Cardiac septum (tissue), 1 donor: ENCODE results near the gene ABITRAM. TPM values are rescaled to one million over a fixed set of nuclear protein-coding genes. Genes with fewer than 3 reads are reported as not detected.
"Not testable (repeated sequence)": the region's sequence is repeated elsewhere in the genome, so short reads cannot be mapped to it uniquely, and the experiment has no call there.

Source experiments
- DNase-seq: peaks from one replicate; pipeline ENCODE4 v3.0.0-alpha.2; 2020; ENCODE audit warnings: low spot score
- intact Hi-C: fragments of 100-400 bp; cut with DNase I; formaldehyde crosslinking; loops from one replicate; pipeline ENCODE4 v1.14.0; 2022
- long read RNA-seq: library from polyadenylated mRNA; unstranded; transcript quantifications from one replicate; pipeline ENCODE4 v2.0.0, GENCODE V29; 2021
- total RNA-seq: library from RNA; stranded (reverse); fragmentation: NEBNext Ultra II Directional; extraction: Animal tissue kit (Norgen Biotek cat#: 25700); gene quantifications from one replicate; pipeline ENCODE4 v1.2.1, GENCODE V29; 2021
- donor health status: DM: no; HTN: no; CAD: no.

ABITRAM gene
- 11.1 TPM for total RNA-seq
- long read RNA-seq, transcript FAM206A-201 (6 exons, 2,134 nt), result major isoform, 11 of 20 reads
- long read RNA-seq, partial matches to known transcripts, result 1 of 20 reads
- long read RNA-seq, other reads (novel, unspliced or antisense), result 7 of 20 reads

GRCh38 chr9:108934323-108934893 lies at the start of gene ABITRAM:
Gene ABITRAM, plus strand, starts transcription at chr9:108934400. Its CDS starts 87 bp downstream, at chr9:108934487.
- intact Hi-C loops, result loop anchor here (5.0 kb wide), 1 partner anchor 78 kb away; the partner anchor contains the start of gene CTNNAL1
- DNase-seq, result peak; percentile 84

GRCh38 chr9:108884701-108885100 lies 49.5 kb upstream of the ABITRAM start:
- intact Hi-C loops, result no loop called here
- no peak for DNase-seq

DNA sequence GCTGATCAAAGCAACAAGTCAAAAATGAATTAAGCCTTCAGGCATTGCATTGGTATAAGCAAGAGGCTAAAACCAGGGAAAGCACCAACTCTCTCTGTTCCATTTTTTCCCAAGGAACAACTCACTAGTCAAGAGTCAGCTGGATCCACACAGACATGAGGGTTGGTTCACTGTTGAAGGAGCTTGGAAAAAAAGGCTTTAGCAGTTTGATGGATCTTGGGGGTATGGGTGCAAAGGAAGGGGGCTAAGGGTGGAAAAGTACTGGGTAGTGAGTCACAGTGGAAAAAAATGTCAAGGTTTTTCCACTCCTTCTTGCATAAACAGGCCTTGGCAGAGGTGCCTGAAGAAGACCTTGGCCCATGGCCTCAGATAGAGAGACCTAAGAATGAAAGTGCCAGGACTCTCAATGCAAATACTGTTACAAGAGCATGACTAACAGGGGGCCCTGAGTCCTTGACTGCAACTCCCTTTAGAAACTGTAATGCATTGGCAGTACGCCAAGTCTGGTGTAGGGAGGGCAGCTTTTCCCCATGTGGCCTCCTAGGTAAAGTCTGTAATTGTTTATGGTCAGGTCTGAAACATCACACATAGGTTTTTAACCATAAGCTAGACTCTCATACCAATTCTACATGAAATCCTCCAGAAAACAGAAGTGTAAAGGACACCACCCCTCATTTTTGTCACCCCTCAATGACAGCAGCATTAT lies 48.4 kb upstream of the ABITRAM start:
- intact Hi-C loops, result no loop called here
- no peak for DNase-seq

DNA sequence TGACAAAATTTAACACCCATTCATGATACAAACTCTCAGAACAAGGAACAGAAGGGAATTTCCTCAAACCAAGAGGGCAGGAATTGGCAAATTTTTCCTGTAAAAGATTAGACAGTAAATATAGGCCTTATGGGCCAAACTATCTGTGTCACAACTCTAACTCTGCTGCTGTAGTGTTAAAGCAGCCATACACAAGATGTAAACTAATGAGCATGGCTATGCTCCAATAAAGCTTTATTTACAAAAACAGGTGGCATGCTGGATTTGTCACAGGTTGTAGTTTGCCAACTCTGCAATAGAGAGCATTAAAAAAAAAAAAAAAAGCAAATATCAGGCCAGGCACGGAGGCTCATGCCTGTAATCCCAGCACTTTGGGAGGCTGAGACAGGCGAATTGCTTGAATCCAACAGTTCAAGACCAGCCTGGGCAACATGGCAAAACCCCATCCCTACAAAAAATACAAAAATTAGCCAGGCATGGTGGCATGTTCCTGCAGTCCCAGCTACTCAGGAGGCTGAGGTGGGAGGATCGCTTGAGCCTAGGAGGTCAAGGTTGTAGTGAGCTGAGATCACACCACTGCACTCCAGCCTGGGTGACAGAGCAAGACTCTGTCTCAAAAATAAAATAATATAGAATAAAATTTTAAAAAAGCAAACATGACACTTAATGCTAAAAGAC lies 47.5 kb upstream of the ABITRAM start:
- DNase-seq, intact Hi-C loops: not testable (repeated sequence)

- intact Hi-C loops, result no loop called here
- DNase-seq, result no peak
Measured at GRCh38 chr9:108889649-108890067, 44.5 kb upstream of the ABITRAM start.

GRCh38 chr9:108894225-108894997 lies 39.8 kb upstream of the ABITRAM start:
- intact Hi-C loops, result no loop called here
- no peak for DNase-seq

- DNase-seq, result no peak
- intact Hi-C loops, result no loop called here
Measured at GRCh38 chr9:108897324-108898096, 36.7 kb upstream of the ABITRAM start.

- DNase-seq, intact Hi-C loops: not testable (repeated sequence)
Measured at GRCh38 chr9:108899023-108899695, 35.0 kb upstream of the ABITRAM start.

DNA sequence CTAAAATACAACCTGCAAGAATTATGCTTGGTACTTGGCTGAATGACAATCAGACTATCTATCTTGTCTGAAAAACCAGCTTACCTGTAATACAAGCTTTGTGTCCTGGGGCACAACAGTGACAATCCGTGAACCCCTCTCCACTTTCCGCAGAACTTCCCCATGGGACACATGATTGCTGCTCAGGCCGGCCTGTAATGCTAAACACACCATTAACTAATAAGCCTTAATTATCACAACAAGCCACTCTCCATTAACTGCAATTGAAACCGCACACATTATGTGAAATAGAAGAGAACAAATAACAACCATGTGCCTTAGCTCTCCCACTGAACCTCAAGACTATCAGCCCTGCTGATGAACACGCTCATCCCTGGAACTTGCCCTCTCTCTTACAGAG lies 34.0 kb upstream of the ABITRAM start:
- intact Hi-C loops, result no loop called here
- no peak for DNase-seq

DNA sequence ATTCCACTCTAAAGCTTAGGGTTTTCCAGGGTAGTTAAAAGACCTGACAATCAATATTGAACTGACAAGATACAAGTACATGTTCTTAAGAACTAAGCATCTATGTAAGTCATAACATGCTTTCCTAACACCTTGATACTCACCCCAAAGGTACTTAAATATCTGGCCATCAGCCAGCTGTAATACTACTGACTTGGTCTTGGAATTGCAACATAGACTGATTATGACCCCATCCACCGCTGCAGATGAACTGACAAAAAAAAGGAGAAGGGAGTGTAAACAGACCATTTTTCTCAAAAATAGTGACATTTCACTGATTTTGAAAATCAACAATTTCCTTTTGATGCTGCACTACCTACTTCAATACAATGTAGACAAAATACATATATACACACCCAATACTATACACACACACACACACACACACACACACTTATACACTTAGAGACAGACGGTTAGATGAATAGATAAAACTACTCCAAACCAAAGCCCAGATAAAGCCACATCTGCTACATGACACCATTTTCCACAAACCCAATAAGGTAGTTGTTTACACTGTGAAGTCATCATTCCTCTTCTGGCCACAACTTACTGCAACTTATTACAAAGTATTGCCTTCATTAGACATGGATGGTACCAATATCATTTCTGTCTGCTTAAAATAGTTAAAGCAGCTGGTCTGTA lies 30.6 kb upstream of the ABITRAM start:
- intact Hi-C loops, result no loop called here
- no peak for DNase-seq

DNA sequence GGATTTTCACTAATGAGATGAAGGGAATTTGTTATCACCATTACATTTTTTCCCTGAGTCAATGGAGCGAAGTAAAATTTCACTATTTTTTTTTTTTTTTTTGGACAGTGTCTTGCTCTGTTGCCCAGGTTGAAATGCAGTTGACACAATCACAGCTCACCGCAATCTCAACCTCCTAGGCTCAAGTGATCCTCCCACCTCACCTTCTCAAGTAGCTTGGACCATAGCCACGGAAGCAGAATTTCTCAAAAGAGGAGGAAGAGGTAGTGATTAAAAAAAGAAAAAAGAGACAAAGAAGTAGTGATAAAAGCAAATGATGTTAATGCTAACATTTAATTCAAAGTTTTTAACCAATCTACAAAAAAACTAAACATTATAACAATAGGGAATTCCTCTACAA lies 30.0 kb upstream of the ABITRAM start:
- no peak for DNase-seq
- intact Hi-C loops, result no loop called here

- no peak for DNase-seq
- intact Hi-C loops, result no loop called here
Measured at GRCh38 chr9:108905494-108905893, 28.7 kb upstream of the ABITRAM start.

DNA sequence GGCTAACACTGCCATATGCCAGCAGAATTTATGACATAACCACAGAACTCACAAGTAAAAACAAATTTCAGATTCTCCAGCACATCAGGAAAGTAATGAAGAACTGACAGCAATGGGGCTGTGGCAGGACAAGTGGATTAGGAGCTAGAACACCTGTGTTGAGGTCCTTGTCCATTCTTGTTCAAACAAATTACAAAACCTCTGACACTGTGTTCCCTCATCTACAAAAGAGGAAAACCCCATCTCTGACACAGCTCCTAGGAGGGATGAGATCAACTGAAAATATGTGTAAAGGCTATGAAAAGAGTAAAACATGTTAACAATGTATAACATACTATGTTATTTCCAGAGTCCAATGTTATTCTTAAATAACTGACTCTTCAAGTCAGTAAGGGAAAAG lies 23.8 kb upstream of the ABITRAM start:
- DNase-seq, result no peak
- intact Hi-C loops, result no loop called here

GRCh38 chr9:108910914-108911313 lies 23.3 kb upstream of the ABITRAM start:
- DNase-seq, result no peak
- intact Hi-C loops, result no loop called here

DNA sequence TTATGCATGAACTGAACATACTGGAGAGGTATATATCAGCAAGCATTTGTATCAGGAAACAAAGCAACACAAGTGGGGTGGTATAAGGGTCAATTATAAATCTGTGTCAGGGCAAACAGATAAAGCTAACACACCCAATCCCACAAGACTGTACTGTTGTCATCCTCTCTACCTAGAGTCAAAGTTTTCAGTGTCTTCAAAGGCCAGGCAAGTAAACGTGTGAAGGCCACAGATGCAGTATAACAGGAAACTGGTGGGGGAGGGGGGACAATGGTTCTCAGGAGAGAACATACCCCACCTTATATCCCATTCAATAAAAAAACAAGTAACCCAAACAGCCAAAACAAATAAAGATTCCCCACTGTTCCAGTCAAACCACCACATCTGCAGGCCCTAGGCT lies 22.4 kb upstream of the ABITRAM start:
- intact Hi-C loops, result no loop called here
- no peak for DNase-seq

- DNase-seq, result no peak
- intact Hi-C loops, result no loop called here
Measured at GRCh38 chr9:108913391-108913790, 20.8 kb upstream of the ABITRAM start.

- intact Hi-C loops, result no loop called here
- no peak for DNase-seq
Measured at GRCh38 chr9:108919517-108919916, 14.7 kb upstream of the ABITRAM start.

DNA sequence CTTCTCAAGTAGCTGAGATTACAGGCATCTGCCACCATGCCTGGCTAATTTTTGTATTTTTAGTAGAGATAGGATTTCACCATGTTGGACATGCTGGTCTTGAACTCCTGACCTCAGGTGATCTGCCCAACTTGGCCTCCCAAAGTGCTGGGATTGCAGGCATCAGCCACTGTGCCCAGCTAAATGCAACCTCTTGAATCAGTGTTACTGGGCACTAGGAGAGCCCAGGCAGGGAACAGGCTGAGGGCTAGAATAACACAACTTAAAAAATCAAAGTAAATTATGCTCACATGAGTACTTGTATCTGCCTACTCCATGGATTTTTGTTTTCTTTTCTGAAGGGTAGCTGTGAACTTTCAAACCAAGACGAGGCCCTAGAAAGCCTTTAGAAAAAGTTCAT lies 13.8 kb upstream of the ABITRAM start:
- DNase-seq, result not testable (repeated sequence)

More for the DNA sequence above, 13.8 kb upstream of the ABITRAM start:
- intact Hi-C loops, result not testable (repeated sequence)
